Loucy (cell line): Measurements from ENCODE around the gene CXCL17.

ENCODE experiments used
- EZH2phosphoT487 ChIP-seq: fragments of 200-600 bp; IDR thresholded peaks from 2 replicates; pipeline ENCODE4 v1.6.1; 2018; ENCODE audit warnings: antibody characterized with exemption, mild to moderate bottlenecking, moderate library complexity, borderline replicate concordance
- TF ChIP-seq, protein P1 (sequence below): fragments of 200-600 bp; sonication (generic); conservative IDR thresholded peaks from 2 replicates; pipeline ENCODE4 v1.5.1; 2014; ENCODE audit warnings: mild to moderate bottlenecking, antibody characterized with exemption, low read length

DNA sequence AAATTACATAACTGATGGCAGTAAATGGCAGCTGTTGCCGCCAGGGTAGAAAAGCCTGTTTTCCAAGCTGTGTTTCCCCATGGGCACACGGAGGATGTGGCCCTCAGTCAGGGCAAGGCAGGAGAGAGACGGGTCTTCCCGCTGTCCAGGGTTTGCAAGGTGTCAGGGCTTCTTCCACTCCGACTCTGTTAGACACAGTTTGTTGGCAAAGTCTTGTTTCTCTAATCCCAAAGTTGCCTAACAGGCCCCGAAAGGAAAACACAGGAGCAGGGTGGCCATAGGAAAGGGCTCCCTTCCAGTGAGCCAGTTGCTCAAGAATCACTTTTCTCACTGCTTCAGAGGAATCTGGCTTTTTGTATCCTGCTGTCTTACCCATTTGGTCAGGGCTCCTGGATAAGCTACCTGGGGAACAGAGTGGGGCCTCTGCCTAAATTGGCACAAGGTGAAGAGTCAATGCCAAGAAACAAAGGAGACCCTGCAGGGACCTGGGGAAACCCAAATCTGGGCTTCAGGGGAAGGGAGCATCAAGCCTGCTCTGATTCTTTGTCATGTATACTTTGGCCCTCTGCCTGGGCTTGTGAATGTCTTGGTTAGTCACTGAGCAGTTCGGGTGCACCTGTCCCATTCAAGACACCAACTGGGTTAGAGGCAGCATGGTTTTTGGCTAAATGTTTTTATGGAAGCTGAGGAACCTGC lies 29.0 kb upstream of the CXCL17 start:
- TF ChIP-seq, protein P1, sequence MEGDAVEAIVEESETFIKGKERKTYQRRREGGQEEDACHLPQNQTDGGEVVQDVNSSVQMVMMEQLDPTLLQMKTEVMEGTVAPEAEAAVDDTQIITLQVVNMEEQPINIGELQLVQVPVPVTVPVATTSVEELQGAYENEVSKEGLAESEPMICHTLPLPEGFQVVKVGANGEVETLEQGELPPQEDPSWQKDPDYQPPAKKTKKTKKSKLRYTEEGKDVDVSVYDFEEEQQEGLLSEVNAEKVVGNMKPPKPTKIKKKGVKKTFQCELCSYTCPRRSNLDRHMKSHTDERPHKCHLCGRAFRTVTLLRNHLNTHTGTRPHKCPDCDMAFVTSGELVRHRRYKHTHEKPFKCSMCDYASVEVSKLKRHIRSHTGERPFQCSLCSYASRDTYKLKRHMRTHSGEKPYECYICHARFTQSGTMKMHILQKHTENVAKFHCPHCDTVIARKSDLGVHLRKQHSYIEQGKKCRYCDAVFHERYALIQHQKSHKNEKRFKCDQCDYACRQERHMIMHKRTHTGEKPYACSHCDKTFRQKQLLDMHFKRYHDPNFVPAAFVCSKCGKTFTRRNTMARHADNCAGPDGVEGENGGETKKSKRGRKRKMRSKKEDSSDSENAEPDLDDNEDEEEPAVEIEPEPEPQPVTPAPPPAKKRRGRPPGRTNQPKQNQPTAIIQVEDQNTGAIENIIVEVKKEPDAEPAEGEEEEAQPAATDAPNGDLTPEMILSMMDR = no peak
- TF ChIP-seq EZH2phosphoT487 = no peak
